ENCODE measurements around the gene SH3D19.

SH3D19 gene

GRCh38 chr4:151233600-151233999, 91.8 kb downstream of the SH3D19 start:
- DNase-seq (ENCODE audit: low spot score) (no peak), FAIRE-seq (no peak)

GRCh38 chr4:151231915-151232595, 93.3 kb downstream of the SH3D19 start:
- no peak for FAIRE-seq
- no peak for DNase-seq (ENCODE audit: low spot score)

- FAIRE-seq (no peak), DNase-seq (ENCODE audit: low spot score) (no peak)
Measured at GRCh38 chr4:151228189-151229119, 97.0 kb downstream of the SH3D19 start.

GRCh38 chr4:151227731-151228130, 97.7 kb downstream of the SH3D19 start:
- DNase-seq (ENCODE audit: low spot score) (peak; percentile 23), FAIRE-seq (no peak)

GRCh38 chr4:151227172-151227571, 98.2 kb downstream of the SH3D19 start:
- FAIRE-seq (no peak), DNase-seq (ENCODE audit: low spot score) (no peak)

GRCh38 chr4:151226004-151226932, 99.1 kb downstream of the SH3D19 start:
- peak; percentile 64 for DNase-seq (ENCODE audit: low spot score)
- FAIRE-seq: no peak

- FAIRE-seq (no peak), DNase-seq (ENCODE audit: low spot score) (no peak)
Measured at GRCh38 chr4:151223465-151223864, 101.9 kb downstream of the SH3D19 start.

GRCh38 chr4:151219948-151220347, 105.5 kb downstream of the SH3D19 start:
- FAIRE-seq: no peak
- no peak for DNase-seq (ENCODE audit: low spot score)

- no peak for FAIRE-seq
- DNase-seq (ENCODE audit: low spot score): no peak
Measured at GRCh38 chr4:151219091-151219490, 106.3 kb downstream of the SH3D19 start.

GRCh38 chr4:151218343-151218742, 107.1 kb downstream of the SH3D19 start:
- DNase-seq (ENCODE audit: low spot score) (no peak), FAIRE-seq (no peak)

GRCh38 chr4:151217326-151217725, 108.1 kb downstream of the SH3D19 start:
- DNase-seq (ENCODE audit: low spot score): no peak
- no peak for FAIRE-seq

- FAIRE-seq: no peak
Measured at GRCh38 chr4:151215295-151215694, 110.1 kb downstream of the SH3D19 start.

GRCh38 chr4:151207868-151208267, 117.5 kb downstream of the SH3D19 start:
- DNase-seq (ENCODE audit: low spot score): no peak
- no peak for FAIRE-seq

More at GRCh38 chr4:151215295-151215694, 110.1 kb downstream of the SH3D19 start:
- no peak for DNase-seq (ENCODE audit: low spot score)

GRCh38 chr4:151207186-151207585, 118.2 kb downstream of the SH3D19 start:
- no peak for DNase-seq (ENCODE audit: low spot score)
- no peak for FAIRE-seq

- DNase-seq (ENCODE audit: low spot score): no peak
- no peak for FAIRE-seq
Measured at GRCh38 chr4:151206241-151207005, 119.0 kb downstream of the SH3D19 start.

GRCh38 chr4:151205722-151206121, 119.7 kb downstream of the SH3D19 start:
- DNase-seq (ENCODE audit: low spot score) (no peak), FAIRE-seq (no peak)

- DNase-seq (ENCODE audit: low spot score): no peak
- no peak for FAIRE-seq
Measured at GRCh38 chr4:151204925-151205524, 120.4 kb downstream of the SH3D19 start.

GRCh38 chr4:151202851-151203455, 122.5 kb downstream of the SH3D19 start:
- FAIRE-seq (no peak), DNase-seq (ENCODE audit: low spot score) (peak; percentile 16)

- DNase-seq (ENCODE audit: low spot score) (no peak), FAIRE-seq (no peak)
Measured at GRCh38 chr4:151202381-151202780, 123.0 kb downstream of the SH3D19 start.
